Measurements from ENCODE around the gene LMAN1L.

DNA sequence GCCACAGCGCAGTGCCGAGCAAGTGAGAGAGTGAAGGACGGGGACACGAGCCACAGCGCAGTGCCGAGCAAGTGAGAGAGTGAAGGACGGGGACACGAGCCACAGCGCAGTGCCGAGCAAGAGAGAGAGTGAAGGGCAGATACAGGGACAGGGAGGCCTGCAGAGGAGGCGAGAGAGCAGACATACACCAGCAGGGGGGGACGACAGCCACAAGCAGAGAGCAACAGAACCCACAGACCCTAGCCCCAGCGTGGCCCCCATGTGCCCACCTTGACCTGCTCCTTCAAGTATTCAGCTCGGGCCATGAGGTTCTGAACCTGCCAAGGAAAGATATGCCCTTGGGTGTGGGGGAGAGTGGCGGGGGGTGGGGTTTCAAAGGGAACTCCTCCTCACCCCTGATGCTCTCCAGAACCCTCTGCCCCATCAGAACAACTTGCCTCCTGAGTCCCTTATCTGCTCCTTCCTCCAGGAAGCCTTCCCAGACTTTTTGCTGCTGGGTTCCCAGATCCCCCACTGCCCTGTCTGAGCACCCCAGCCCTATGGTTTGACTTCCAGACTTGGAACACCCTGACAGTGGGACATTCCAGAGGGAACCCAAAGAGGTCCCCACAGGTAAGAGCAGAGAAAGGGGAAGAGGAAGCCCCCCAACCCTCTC, 25.0 kb downstream of the LMAN1L start:
- TF ChIP-seq, protein P1, sequence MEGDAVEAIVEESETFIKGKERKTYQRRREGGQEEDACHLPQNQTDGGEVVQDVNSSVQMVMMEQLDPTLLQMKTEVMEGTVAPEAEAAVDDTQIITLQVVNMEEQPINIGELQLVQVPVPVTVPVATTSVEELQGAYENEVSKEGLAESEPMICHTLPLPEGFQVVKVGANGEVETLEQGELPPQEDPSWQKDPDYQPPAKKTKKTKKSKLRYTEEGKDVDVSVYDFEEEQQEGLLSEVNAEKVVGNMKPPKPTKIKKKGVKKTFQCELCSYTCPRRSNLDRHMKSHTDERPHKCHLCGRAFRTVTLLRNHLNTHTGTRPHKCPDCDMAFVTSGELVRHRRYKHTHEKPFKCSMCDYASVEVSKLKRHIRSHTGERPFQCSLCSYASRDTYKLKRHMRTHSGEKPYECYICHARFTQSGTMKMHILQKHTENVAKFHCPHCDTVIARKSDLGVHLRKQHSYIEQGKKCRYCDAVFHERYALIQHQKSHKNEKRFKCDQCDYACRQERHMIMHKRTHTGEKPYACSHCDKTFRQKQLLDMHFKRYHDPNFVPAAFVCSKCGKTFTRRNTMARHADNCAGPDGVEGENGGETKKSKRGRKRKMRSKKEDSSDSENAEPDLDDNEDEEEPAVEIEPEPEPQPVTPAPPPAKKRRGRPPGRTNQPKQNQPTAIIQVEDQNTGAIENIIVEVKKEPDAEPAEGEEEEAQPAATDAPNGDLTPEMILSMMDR (IDR thresholded peaks at IDR 0.05): no peak
- TF ChIP-seq POLR2AphosphoS5 (IDR thresholded peaks at IDR 0.05) (no peak), POLR2A (IDR thresholded peaks at IDR 0.05) (no peak)

Data from upper lobe of left lung (tissue), 4 donors.